Measurements from ENCODE around the gene FERMT2.
"Not testable (repeated sequence)": the region's sequence is repeated elsewhere in the genome, so short reads cannot be mapped to it uniquely, and the experiment has no call there.

Gene FERMT2

GRCh38 chr14:52900731-52901130 lies 50.1 kb downstream of the FERMT2 start:
- DNase-seq (ENCODE audit: low read depth) = no peak

GRCh38 chr14:52898496-52898895 lies 52.4 kb downstream of the FERMT2 start:
- no peak for DNase-seq (ENCODE audit: low read depth)

- DNase-seq (ENCODE audit: low read depth) = no peak
These were observed 55.9 kb downstream of the FERMT2 start for GRCh38 chr14:52895000-52895399.

GRCh38 chr14:52891800-52892199 lies 59.0 kb downstream of the FERMT2 start:
- DNase-seq (ENCODE audit: low read depth) = no peak

- no peak for DNase-seq (ENCODE audit: low read depth)
These were observed 61.7 kb downstream of the FERMT2 start for GRCh38 chr14:52888839-52889838.

- no peak for DNase-seq (ENCODE audit: low read depth)
These were observed 62.7 kb downstream of the FERMT2 start for GRCh38 chr14:52888159-52888558.

- no peak for DNase-seq (ENCODE audit: low read depth)
These were observed 65.6 kb downstream of the FERMT2 start for GRCh38 chr14:52885230-52885629.

GRCh38 chr14:52883658-52884057 lies 67.2 kb downstream of the FERMT2 start:
- no peak for DNase-seq (ENCODE audit: low read depth)

GRCh38 chr14:52882824-52883223 lies 68.0 kb downstream of the FERMT2 start:
- no peak for DNase-seq (ENCODE audit: low read depth)

GRCh38 chr14:52879958-52880357 lies 70.9 kb downstream of the FERMT2 start:
- DNase-seq (ENCODE audit: low read depth) = no peak

GRCh38 chr14:52878946-52879345 lies 71.9 kb downstream of the FERMT2 start:
- no peak for DNase-seq (ENCODE audit: low read depth)

GRCh38 chr14:52878469-52878868 lies 72.4 kb downstream of the FERMT2 start:
- no peak for DNase-seq (ENCODE audit: low read depth)

GRCh38 chr14:52877628-52878027 lies 73.2 kb downstream of the FERMT2 start:
- DNase-seq (ENCODE audit: low read depth) = no peak

- no peak for DNase-seq (ENCODE audit: low read depth)
These were observed 74.0 kb downstream of the FERMT2 start for GRCh38 chr14:52876806-52877205.

- DNase-seq (ENCODE audit: low read depth) = no peak
These were observed 74.5 kb downstream of the FERMT2 start for GRCh38 chr14:52876311-52876710.

GRCh38 chr14:52875707-52876106 lies 75.1 kb downstream of the FERMT2 start:
- DNase-seq (ENCODE audit: low read depth) = no peak

- no peak for DNase-seq (ENCODE audit: low read depth)
These were observed 76.5 kb downstream of the FERMT2 start for GRCh38 chr14:52874389-52874788.

GRCh38 chr14:52873694-52874093 lies 77.2 kb downstream of the FERMT2 start:
- no peak for DNase-seq (ENCODE audit: low read depth)

GRCh38 chr14:52873065-52873464 lies 77.8 kb downstream of the FERMT2 start:
- DNase-seq (ENCODE audit: low read depth) = no peak

- no peak for DNase-seq (ENCODE audit: low read depth)
These were observed 79.2 kb downstream of the FERMT2 start for GRCh38 chr14:52871606-52872005.

- no peak for DNase-seq (ENCODE audit: low read depth)
These were observed 81.8 kb downstream of the FERMT2 start for GRCh38 chr14:52868911-52869618.

GRCh38 chr14:52864893-52865292 lies 86.0 kb downstream of the FERMT2 start:
- DNase-seq (ENCODE audit: low read depth) = not testable (repeated sequence)

GRCh38 chr14:52863334-52863700 lies 87.5 kb downstream of the FERMT2 start:
- DNase-seq (ENCODE audit: low read depth) = no peak

All from activated T-helper 1 cell treated with Interleukin-2 at 50 U/mL for 16 hours (primary cell).